Stimulated activated CD8-positive, alpha-beta memory T cell treated with anti-CD3 and anti-CD28 coated beads, Interleukin-15, amount 100 ng/mL, for 4 hours (primary cell): ENCODE results near the gene TGM4.
"Not testable (repeated sequence)": the region's sequence is repeated elsewhere in the genome, so short reads cannot be mapped to it uniquely, and the experiment has no call there.

Experiments
- DNase-seq, 2 donors: peaks; one replicate each; pipeline ENCODE4 v3.0.0-alpha.2; 2020; ENCODE audit warnings: low read depth in 2 of 2

Gene TGM4

DNA sequence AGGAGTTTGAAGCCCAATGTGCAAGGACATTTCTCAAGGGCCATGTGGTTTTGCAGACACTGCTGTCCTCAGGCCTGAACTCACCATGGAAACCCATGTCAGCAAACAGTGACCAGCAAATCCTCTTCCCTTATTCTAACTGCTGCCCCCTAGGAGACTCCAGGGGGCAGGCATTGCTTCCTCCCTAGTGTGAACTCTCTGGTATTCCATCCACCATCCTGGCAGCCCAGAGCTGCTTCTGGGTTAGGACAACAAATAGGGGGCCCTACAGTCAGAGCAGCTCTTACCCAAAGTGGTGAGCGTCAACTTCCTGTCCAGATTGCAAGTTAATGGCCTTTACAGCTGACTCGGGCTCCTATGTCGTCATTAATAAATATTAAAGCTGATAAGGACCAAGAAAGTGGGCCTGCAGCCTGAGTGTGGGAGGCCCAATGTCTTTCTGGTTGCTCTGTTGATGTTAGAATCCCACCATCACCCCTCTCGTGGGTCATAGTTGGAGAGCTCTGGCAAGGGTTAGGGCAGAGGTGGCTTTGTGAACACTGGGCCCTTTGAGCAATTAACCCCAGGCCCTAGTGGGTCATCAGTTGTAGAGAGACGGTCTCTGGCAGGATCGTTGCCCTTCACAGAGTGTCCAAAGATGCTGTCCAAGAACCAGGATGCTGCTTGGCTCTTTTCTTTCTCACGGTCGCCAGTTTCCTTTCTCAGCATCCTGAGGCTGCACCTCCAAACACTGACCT, 41.5 kb downstream of the TGM4 start:
- DNase-seq: no peak

DNA sequence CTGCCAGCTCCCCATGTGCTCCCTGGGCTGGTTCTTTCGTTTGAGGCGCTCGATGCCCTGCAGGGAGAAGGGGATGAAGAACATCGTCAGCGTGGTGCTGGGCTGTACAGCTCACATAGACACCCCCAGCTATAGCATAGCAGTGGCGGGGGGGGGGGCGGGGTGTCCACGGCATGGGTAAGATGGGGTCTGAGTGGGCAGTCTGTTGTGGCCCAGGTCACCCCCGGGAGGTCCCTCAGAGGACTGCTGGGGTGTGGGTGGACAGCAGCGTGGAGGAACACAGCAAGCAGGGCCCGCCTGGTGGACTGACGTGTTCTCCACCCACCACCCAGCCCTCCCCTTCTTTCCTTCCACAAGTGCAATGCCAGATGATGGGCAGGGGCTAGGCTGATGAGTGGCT, 43.7 kb downstream of the TGM4 start:
- no peak for DNase-seq

DNA sequence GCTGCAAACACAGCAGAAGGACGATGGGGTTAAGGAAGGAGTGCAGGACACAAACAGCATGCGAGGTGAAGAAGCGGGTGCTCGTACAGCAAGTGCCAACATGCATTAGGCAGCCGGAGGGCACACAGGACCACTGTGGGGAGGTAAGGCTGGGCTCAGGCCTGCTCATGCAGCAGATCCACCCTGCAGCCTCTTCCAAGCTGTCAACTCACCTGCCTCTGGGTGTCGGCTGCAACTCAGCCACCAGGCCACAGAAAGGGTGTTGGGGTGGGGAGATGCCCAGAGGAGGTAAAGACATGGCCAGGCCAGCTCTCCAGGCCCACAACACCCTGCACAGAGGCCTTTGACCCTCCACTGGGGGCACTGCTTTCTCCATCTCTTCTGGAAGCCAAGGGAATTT, 44.2 kb downstream of the TGM4 start:
- DNase-seq: no peak

GRCh38 chr3:44920081-44920480, 45.7 kb downstream of the TGM4 start:
- no peak for DNase-seq

GRCh38 chr3:44923632-44924456, 49.4 kb downstream of the TGM4 start:
- no peak for DNase-seq

DNA sequence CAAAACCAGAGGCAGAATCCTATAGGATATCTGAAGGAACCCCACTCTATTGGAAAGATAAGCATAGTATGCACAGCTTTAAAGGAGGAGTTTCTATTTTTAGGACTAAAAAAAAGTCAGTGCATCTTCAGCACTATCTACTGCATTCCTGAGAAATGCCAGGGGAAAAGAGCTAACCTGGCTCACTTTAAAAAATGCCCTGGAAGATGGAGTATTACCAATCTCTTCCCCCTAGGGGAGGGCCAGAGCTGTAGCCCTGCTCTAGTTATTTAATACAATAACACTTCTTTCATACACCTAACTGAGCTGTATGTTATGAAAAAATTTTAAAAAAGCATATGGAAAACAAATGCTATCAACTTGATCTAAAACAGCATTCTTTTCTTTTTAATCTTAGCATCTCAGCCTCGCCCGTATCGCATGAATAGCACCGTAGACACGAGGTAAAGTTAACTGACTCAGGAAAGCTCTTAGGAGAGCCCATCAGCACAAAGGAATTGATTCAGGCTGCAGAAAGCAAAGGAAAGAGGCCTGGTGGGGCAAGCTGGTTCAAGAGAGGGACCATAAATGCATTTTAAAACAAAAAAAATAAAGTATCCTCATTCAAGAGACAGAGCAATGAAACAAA, 50.2 kb downstream of the TGM4 start:
- DNase-seq: no peak

- DNase-seq: no peak
Measured at GRCh38 chr3:44926172-44926571, 51.8 kb downstream of the TGM4 start.

- DNase-seq: no peak
Measured at GRCh38 chr3:44926921-44927320, 52.5 kb downstream of the TGM4 start.

GRCh38 chr3:44927371-44927770, 53.0 kb downstream of the TGM4 start:
- DNase-seq: no peak

DNA sequence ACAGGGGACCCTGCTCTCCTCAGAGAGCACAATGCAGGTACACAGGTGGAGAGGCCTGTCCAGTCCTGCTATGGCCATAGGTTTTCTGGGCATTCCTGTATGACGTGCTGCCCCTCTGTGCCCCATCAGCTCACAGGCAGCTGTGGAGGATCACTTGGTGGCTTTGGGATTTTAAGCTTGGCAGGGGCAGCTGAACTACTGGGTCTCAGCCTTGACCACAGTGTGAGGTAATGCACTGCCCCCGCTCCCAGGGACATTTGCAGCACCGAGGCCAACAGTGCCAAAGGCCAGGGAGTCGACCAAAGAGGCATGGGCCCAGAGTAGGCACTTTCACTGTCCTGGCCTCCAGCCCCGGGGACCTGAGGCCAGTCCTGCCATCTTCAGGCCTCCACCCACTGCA, 55.4 kb downstream of the TGM4 start:
- DNase-seq: no peak

DNA sequence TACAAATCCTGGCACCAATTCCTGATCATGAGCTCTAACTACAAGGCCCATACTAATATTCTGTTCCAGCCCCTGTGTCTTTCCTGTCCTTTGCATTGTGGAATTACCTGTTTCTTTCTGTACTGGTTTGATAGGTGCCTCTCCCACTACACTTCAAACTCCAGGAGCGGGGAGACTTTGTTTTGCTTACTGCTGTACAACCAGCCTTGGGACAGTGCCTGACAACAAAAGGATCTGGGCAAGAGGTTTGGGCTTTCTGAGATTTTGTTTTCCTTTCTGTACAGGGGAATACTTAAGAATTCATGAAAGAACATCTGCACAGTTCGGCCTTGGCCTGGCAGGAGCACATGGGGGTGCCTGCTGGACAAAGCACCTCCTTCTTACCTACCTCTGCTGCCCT, 56.5 kb downstream of the TGM4 start:
- DNase-seq: no peak

- no peak for DNase-seq
Measured at GRCh38 chr3:44931791-44932190, 57.4 kb downstream of the TGM4 start.

DNA sequence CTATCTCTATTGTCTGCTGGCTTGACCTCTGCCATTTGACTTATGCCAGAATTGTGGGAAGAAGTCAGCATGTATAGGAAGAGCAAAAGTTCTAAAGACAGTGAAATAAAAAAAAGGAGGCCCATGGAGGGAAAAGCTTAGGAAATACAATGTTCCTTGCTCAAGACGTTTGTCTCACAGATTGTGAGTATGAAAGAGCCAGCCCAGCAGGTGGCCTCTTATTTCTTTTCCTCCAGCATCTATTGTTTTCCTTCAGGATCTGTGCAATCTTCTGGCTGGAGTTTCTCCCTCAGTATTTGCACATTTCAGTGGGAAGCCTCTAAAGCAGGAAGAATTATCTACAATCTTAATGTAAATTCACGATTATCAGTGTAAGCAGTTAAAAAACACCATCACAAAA, 57.9 kb downstream of the TGM4 start:
- DNase-seq: no peak

DNA sequence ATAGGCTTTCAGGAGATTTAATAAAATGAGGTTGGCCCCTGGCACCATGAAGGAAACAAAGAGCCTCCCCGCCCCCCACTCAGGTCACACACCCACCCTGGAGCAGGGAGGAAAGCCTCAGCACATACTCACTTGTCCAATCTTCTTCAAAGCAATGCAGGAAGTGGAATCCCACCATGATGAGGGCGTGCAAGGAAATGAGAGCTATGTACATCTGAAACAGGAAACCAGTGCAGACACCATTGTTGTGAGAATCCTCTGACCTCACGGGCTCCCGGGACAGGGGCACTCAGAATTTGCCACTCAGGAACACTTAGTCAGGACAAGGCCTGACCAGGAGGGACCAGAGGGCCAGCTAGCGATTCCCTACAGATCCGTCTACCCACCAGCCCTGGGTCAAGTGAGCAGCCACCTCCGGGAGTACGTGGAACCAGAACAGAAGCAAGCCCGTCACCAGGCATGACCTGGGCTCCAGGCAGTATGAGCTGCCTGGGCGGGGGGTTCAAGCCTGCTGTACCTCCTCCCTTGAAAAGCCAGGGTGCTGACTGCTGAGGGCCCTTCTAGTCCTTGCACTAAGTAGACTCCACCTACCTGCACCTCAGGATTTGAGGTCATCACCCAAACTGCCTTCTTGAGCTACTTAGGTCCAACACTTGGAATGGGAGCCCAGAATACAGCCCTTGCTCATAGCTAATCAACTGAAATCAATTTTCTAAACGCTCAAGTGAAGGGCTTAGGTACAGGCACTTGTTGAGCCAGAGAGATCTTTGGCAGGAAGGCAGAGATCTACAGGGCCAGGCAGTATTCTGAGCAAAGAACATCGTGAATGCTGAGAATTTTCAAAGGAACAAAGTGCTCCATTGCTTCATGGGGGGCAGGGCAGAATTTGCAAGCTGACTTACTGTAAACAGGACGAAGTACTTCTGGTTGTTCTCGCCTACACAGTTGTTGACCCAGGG, 58.9 kb downstream of the TGM4 start:
- no peak for DNase-seq

- no peak for DNase-seq
Measured at GRCh38 chr3:44939581-44940036, 65.2 kb downstream of the TGM4 start.

DNA sequence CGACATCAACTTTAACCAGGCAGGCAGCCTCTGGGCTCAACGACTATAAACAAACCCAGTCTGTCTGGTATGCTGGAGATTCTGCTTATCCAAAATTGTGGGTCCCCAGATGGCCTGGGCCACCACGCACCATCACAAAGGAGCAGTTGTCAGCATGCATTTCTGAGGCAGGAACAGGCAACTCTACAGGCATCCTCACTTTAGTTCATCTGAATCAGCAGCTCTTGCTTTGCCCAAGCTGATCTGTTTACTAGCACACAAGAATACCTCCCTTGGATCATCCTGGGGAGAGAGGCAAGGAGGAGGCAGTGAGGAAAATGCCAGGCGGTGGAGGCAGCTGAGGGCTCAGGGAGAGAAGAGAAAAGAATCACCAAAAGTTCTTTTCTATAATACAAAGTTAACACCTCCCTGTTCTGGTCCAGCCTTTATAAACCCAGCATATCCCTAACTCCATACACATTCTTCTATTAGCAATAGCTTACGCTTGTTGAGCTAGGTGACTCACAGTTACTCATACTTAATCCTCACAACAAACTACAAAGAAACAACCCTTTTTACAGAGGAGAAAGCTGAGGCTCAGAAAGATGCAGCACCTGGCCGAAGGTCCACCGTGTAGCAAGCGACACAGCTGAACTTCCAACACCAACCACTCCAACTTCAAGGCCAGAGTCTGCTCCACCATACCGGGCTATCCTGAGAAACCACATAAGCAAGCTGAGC, 68.0 kb downstream of the TGM4 start:
- DNase-seq: no peak

- no peak for DNase-seq
Measured at GRCh38 chr3:44948239-44948638, 73.8 kb downstream of the TGM4 start.

- DNase-seq: not testable (repeated sequence)
Measured at GRCh38 chr3:44949770-44950169, 75.4 kb downstream of the TGM4 start.

DNA sequence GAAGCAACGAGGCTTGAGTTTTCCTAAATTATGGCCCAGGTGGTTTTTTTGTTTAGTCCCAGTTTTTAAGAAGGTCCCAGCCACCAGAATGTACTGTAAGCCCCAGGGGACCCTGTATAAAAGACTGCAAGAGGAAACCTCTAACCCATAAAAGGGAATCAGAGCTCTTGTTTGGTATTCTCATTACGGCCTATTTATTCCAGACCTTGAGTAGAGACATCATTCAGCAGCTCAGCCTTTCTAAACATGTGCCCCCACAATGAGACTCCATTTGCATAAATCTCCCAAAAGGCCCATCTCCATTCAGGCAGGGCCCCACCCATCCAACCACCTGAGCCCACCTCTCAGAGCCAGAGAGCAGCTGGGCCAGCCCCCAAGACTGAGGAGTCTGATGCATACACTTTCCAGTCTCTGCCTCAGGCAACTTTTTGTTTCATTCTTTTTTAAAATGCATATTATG, 75.9 kb downstream of the TGM4 start:
- no peak for DNase-seq

DNA sequence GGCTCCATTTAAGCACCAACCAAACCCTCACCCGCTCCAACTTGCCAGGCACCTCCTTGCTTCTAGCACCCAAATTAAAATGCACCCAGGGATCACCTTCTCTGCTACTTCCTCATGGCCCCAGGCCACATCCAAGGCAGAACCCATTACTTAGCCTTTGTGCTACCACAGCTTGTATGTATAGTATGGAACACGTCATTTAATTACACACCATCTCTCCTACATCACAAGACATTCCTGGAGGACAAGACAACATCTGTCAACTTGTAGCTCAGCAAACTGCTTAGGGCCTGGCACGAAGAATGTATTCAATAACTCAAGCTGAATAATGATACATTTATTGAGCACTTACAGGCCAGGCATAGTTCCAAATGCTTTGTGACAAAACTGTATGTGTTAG, 78.3 kb downstream of the TGM4 start:
- no peak for DNase-seq

DNA sequence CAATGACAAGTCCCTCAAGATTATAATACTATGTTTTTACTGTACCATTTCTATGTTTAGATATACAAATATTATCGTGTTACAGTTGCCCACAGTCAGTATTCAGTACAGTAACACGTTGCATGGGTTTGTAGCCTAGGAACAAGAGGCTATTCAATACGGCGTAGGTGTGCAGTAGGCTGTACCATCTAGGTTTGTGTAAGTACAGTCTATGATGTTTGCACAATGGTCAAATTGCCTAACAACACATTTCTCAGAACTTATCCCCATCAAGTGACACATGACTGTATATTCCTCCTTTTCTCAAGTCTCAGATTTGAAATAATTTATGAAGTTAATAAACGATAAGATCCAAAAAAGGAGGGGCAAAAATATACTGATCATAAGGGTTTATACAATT, 79.9 kb downstream of the TGM4 start:
- no peak for DNase-seq
